ENCODE data around the gene PARD6G. TPM values are rescaled to one million over a fixed set of nuclear protein-coding genes. Genes with fewer than 3 reads are reported as not detected.

The PARD6G gene
- total RNA-seq, 1 donor from 2014 or later = 21.8 TPM

- peaks cover 43% of the 10 kb centered on the region for H3K79me2 ChIP-seq (ENCODE audit: low read depth)
- H3F3A ChIP-seq (ENCODE audit: low read depth) = no peaks in the 10 kb centered on the region
- H3K27ac ChIP-seq = no peak overlapping the region
- no peak overlapping the region for H3K4me3 ChIP-seq
- no peak overlapping the region for H3K9ac ChIP-seq
- H3K27me3 Mint-ChIP-seq (ENCODE audit: insufficient read depth, low read depth) = peaks cover 2% of the 10 kb centered on the region
- H2AFZ ChIP-seq (replicated peaks) = no peak overlapping the region
- H3K4me3 Mint-ChIP-seq = no peak overlapping the region
- H3K36me3 ChIP-seq = peaks cover 30% of the 10 kb centered on the region
- H3K9me3 Mint-ChIP-seq = no peaks in the 10 kb centered on the region
- no peak for DNase-seq (ENCODE audit: low spot score)
- no peaks in the 10 kb centered on the region for H3K4me1 ChIP-seq
- TF ChIP-seq EZH2 (IDR thresholded peaks at IDR 0.05) (no peak), EZH2phosphoT487 (IDR thresholded peaks at IDR 0.05) (no peak), CTCF (IDR thresholded peaks at IDR 0.05) (no peak)
- peaks cover 27% of the 10 kb centered on the region for H4K20me1 ChIP-seq (ENCODE audit: low read depth)
- H3K27me3 ChIP-seq = no peaks in the 10 kb centered on the region
- H3K9me3 ChIP-seq (ENCODE audit: low read depth) = no peaks in the 10 kb centered on the region
- H3K27ac Mint-ChIP-seq = no peak overlapping the region
- no peaks in the 10 kb centered on the region for H3K4me1 Mint-ChIP-seq
- H3K36me3 Mint-ChIP-seq = peaks cover 40% of the 10 kb centered on the region
- no peak overlapping the region for H3K4me2 ChIP-seq
Observed at GRCh38 chr18:80136679-80137078, 110.6 kb downstream of the PARD6G start.

- peaks cover 30% of the 10 kb centered on the region for H3K36me3 ChIP-seq
- H3K27me3 Mint-ChIP-seq (ENCODE audit: insufficient read depth, low read depth) = no peaks in the 10 kb centered on the region
- H3K36me3 Mint-ChIP-seq = peaks cover 44% of the 10 kb centered on the region
- DNase-seq (ENCODE audit: low spot score) = no peak
- H3K27ac ChIP-seq = no peak overlapping the region
- no peaks in the 10 kb centered on the region for H3K4me1 Mint-ChIP-seq
- no peak overlapping the region for H3K9ac ChIP-seq
- H4K20me1 ChIP-seq (ENCODE audit: low read depth) = peaks cover 25% of the 10 kb centered on the region
- H2AFZ ChIP-seq (replicated peaks) = no peak overlapping the region
- H3K79me2 ChIP-seq (ENCODE audit: low read depth) = peaks cover 58% of the 10 kb centered on the region
- H3K27me3 ChIP-seq = no peaks in the 10 kb centered on the region
- H3K9me3 ChIP-seq (ENCODE audit: low read depth) = no peaks in the 10 kb centered on the region
- no peaks in the 10 kb centered on the region for H3K9me3 Mint-ChIP-seq
- H3K4me3 ChIP-seq = no peak overlapping the region
- no peak overlapping the region for H3K4me2 ChIP-seq
- peaks cover 4% of the 10 kb centered on the region for H3K4me1 ChIP-seq
- no peak overlapping the region for H3K27ac Mint-ChIP-seq
- H3K4me3 Mint-ChIP-seq = no peak overlapping the region
- H3F3A ChIP-seq (ENCODE audit: low read depth) = no peaks in the 10 kb centered on the region
- TF ChIP-seq EZH2 (IDR thresholded peaks at IDR 0.05) = no peak
- TF ChIP-seq CTCF (IDR thresholded peaks at IDR 0.05) = no peak
- TF ChIP-seq EZH2phosphoT487 (IDR thresholded peaks at IDR 0.05) = no peak
Observed at GRCh38 chr18:80135136-80135535, 112.2 kb downstream of the PARD6G start.

- no peaks in the 10 kb centered on the region for H3K27me3 Mint-ChIP-seq (ENCODE audit: insufficient read depth, low read depth)
Observed at GRCh38 chr18:80133124-80133523, 114.2 kb downstream of the PARD6G start.

More at GRCh38 chr18:80133124-80133523, 114.2 kb downstream of the PARD6G start:
- peaks cover 2% of the 10 kb centered on the region for H3K4me1 Mint-ChIP-seq
- TF ChIP-seq CTCF (IDR thresholded peaks at IDR 0.05) (no peak), EZH2phosphoT487 (IDR thresholded peaks at IDR 0.05) (no peak), EZH2 (IDR thresholded peaks at IDR 0.05) (no peak)
- H3K4me3 Mint-ChIP-seq = no peak overlapping the region
- Histone ChIP-seq H4K20me1 (ENCODE audit: low read depth) (peaks cover 30% of the 10 kb centered on the region), H3K4me2 (no peak overlapping the region), H3K36me3 (peaks cover 21% of the 10 kb centered on the region), H3K27ac (no peak overlapping the region), H3K4me3 (no peak overlapping the region), H3F3A (ENCODE audit: low read depth) (no peaks in the 10 kb centered on the region), H3K4me1 (peaks cover 12% of the 10 kb centered on the region), H3K27me3 (no peaks in the 10 kb centered on the region), H3K9ac (no peak overlapping the region), H2AFZ (replicated peaks) (no peak overlapping the region), H3K9me3 (ENCODE audit: low read depth) (no peaks in the 10 kb centered on the region), H3K79me2 (ENCODE audit: low read depth) (peaks cover 74% of the 10 kb centered on the region)
- H3K9me3 Mint-ChIP-seq = no peaks in the 10 kb centered on the region
- DNase-seq (ENCODE audit: low spot score) = no peak
- H3K27ac Mint-ChIP-seq = peak overlapping the region; percentile 15
- H3K36me3 Mint-ChIP-seq = peaks cover 43% of the 10 kb centered on the region

All from neural progenitor cell (in vitro differentiated cells).